Amniotic epithelial cell (primary cell): ENCODE data around the gene TNFRSF6B.
"Not testable (repeated sequence)": the region's sequence is repeated elsewhere in the genome, so short reads cannot be mapped to it uniquely, and the experiment has no call there.

Experiments
- DNase-seq: peaks from one replicate; pipeline ENCODE4 v3.0.0-alpha.2; 2010; ENCODE audit warnings: low read depth

The TNFRSF6B gene, protein sequence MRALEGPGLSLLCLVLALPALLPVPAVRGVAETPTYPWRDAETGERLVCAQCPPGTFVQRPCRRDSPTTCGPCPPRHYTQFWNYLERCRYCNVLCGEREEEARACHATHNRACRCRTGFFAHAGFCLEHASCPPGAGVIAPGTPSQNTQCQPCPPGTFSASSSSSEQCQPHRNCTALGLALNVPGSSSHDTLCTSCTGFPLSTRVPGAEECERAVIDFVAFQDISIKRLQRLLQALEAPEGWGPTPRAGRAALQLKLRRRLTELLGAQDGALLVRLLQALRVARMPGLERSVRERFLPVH

DNA sequence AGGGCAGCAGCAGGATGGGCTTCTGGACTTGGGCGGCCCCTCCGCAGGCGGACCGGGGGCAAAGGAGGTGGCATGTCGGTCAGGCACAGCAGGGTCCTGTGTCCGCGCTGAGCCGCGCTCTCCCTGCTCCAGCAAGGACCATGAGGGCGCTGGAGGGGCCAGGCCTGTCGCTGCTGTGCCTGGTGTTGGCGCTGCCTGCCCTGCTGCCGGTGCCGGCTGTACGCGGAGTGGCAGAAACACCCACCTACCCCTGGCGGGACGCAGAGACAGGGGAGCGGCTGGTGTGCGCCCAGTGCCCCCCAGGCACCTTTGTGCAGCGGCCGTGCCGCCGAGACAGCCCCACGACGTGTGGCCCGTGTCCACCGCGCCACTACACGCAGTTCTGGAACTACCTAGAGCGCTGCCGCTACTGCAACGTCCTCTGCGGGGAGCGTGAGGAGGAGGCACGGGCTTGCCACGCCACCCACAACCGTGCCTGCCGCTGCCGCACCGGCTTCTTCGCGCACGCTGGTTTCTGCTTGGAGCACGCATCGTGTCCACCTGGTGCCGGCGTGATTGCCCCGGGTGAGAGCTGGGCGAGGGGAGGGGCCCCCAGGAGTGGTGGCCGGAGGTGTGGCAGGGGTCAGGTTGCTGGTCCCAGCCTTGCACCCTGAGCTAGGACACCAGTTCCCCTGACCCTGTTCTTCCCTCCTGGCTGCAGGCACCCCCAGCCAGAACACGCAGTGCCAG is at the start of gene TNFRSF6B:
TSS of gene TNFRSF6B (plus strand) at position 25 of the 729 bp plus-strand sequence. CDS start at position 141, 116 bp downstream.
- no peak for DNase-seq

DNA sequence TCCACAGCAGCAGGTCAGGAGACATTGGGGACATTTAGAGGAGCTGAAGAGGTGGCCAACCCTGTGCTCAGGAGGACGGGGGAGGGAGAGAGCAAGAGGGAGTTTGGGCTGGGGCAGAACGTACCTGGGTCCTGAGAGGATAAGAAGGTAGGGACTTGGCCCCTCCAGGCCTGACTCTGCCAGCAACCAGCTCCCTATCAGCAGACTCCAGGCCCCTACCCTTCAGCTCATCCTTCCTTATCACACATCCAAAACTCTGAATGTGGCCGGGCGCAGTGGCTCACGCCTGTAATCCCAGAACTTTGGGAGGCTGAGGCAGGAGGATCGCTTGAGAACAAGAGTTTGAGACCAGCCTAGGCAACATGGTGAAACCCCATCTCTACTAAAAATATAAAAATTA is 48.3 kb upstream of the TNFRSF6B start:
- DNase-seq, result no peak

DNA sequence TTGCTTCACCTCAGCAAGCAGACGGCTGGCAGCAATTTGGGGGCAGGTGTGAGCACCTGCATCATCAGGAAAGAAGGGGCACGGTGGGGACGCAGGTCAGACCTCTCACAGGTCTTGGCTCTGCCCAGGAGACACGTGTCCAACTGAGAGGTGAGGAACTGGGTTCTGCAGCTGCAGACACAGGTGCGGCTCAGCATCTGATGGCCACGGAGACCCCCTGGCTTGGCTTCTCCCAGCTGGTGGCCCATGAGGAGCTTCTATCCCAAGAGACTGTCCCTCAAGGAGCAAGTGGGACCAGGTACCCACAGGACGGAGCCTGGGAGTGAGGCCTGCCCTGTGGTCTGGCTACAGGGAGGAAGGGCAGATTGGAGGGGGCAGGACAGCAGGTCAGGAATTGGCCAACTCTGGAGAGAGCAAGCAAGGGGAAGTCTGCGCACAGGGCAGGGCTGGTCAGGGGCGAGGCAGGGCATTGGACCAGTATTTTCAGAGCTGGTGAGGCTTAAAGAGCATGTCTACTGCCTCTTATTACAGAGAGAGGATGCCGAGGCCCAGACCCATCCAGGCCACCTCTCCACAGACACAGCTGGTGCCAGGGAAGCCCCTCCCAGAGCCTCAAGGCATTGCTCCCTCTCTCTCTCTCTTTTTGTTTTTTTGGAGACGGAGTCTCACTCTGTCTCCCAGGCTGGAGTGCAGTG is 47.4 kb upstream of the TNFRSF6B start:
- DNase-seq, result no peak

DNA sequence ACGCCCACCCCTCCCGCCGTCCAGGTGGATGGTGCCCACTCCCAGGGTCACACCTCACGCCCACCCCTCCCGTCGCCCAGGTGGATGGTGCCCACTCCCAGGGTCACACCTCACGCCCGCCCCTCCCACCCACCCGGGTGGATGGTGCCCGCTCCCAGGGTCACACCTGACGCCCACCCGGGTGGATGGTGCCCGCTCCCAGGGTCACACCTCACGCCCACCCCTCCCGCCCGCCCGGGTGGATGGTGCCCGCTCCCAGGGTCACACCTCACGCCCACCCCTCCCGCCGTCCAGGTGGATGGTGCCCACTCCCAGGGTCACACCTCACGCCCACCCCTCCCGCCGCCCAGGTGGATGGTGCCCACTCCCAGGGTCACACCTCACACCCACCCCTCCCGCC is 46.0 kb upstream of the TNFRSF6B start:
- DNase-seq, result not testable (repeated sequence)

DNA sequence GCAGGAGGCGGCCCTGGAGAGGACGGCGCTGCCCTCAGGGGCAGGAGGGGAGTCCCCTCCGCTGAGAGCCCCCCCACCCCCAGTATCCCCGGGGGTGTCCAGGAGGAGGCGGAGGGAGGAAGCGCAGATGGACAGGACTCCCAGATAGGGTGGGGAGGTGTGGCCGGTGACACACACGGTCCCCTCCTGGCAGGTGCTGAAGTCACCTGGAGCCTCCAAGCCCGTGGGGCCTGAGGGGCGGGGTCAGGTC is 44.6 kb upstream of the TNFRSF6B start:
- no peak for DNase-seq

DNA sequence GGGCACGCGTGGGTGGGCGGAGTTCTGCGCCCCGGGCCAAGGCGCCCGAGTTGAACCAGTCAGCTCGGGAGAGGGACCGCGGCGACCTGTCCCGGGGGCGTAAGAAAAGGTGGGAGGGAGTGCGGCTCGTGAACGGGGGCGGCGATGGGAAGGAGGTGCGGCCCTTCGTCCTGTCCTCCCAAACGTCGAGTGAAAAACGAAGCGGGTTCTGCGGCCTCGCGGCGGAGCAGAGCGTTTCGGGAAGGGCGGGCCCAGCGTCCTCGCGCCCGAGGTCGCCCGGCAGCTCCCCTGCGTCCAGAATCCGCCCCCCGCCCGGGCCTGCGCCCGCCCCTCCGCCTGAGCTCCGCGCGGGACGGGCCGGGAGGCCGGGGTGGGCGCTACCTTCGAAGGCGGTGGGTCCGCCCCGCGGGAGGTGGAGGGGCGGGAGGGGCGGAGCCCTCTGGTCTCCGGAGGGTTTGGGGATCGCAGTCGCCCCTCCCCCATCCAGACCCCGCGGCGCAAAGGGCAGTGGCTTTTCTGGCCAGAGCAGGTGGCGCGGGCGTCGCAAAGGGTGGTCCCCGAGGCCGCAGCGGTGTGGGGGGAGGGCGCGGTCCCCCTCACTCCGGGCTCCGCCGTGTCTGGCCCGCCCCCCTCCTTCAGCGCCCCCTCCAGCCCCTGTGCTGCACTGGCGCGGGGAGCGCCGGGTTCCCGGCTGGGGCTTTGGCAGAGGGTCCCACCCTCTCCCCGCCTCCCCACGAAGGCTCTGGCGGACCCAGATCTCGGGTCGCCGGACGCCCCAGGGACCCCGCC is 44.1 kb upstream of the TNFRSF6B start:
- DNase-seq, result no peak

DNA sequence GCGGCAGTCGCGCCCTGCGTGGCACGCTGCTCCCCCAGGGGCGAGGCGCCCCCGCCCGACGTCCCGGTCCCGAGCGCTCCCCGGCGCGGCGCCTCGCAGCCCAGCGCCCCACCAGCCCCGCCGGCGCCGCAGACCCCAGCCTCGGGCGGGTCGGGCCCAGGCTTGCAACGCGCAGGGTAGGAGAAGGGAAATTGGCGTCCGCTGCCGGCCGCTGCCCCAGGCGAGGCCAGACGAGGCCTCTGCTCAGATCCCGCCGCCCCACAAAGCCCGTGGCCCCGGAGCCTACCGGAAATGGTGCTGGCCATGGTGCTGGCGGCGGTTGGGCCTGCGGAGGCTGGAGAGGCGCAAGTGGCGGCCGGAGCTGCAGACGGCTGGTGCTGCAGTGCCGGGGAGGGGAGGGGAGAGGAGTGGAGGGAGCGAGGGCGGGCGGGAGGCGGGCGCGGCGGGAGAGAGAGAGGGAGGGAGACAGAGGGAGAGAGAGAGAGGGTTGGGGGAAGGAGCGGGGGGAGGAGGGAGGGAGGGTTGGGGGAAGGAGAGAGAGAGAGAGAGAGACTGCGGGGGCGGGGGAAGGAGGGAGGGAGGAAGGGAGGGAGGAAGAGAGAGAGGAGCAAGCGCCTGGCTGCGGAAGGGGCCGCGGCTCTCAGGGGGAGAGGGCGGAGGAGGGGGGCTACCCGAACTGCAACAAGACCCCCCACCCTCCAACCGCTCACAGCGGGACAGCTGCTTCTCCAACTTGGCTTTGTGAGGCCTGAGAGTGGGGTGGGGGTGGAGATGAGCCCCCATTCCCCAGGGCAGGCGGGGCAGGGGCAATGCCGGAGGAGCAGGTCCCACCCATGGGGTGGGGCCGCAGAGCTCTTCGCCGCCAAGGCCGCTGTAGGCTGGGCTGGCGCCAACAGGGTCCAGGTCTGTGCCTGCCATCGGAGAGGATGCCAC is 43.1 kb upstream of the TNFRSF6B start, which contains the start of gene STMN3:
TSS of gene STMN3 (minus strand) at position 384 of the 933 bp plus-strand sequence. CDS start at position 305, 79 bp downstream.
- peak; percentile 94 for DNase-seq

DNA sequence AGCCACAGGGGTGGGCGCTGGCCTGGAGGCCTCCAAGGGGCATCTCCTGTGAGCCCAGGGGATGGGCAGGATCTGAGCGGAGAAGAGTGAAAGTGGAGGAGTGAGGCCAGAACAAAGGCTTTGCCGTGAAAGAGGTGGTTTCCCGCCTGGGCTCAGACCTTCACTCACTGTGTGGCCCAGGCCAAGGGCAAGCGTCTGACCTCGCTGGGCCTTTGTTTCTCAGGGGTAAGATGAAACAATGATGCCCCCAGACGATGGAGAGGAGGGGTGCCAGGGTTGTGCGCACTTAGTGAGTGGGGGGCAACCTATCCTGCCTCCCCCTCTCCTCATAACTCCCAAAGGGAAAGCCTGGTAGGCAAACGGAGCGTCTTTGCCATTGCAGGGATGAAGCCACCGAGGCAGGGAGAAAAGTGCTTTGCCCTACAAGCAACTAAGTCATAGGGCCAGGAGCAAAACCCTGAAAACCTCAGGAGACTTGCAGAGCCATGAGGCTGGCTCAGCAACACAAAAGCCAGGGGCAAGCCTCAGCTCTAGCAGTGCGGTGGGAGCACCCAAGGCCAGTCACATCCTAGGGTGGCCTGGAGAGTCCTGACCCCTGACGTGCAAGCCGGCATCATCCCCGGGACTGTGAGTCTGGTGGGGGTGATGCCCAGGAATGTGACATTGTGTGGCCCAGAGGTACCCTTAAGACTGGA is 42.3 kb upstream of the TNFRSF6B start:
- no peak for DNase-seq

DNA sequence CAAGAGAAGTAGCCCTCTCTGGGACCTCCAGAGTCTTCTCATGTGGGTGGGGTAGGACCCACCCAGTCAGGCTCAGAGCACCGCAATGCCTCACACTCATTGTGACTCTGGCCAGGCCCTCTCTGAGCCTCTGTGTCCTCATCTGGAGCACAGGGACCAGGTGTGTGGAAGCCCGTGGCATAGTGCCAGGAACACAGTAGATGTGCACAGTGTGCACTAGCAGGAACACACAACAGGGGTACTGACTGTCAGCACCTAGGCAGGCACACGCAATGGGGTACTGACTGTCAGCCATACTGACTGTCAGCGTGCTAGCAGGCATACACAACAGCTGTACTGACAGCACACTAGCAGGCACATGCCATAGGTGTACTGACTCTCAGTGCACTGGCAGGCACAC is 41.2 kb upstream of the TNFRSF6B start:
- DNase-seq, result no peak

DNA sequence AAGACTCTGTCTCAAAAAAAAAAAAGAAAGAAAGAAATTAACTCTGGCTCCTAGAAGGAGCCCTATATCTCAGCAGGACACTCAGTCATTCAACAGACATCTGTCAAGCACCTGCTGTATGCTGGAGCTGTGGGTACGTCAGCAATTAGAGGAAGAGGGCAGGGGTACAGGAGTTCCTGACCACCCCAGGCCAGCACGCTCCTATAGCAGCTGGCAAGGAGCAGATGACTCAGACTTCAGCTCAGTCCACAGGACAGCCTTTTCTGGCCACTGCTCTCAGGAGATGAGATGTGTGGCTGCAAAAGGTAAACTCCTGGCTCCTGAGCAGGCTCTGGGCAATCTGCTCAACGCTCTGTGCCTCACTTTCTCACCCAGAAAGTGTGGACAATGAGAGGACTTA is 40.0 kb upstream of the TNFRSF6B start:
- no peak for DNase-seq

DNA sequence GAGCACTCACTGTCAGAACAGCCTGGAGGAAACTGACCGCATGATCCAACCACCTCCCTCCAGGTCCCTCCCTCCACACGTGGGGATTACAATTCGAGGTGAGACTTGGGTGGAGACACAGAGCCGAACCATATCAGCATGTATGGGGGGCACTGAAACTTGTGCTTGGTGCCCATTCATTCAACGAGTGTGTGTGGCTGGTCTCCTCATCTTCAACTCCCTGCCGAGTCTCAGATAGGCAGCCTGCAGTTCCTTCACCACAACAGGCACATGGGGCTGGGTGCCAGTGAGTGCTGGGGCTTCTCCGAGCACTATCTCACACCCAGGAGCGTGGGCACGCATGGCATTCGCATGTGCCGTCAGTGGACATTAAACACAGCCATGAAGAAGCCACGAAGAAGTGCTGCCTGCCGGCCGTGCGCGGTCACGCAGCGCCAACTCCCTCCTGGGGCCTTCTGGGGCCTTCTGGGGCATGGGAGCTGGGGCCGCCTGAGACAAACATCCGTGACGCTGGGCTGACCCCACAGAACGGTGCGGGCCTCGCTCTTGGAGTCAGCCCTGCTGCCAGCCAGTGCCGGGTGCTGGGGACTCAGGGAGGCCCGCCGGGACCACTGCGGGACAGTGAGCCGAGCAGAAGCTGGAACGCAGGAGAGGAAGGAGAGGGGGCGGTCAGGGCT is 39.1 kb upstream of the TNFRSF6B start:
- no peak for DNase-seq

DNA sequence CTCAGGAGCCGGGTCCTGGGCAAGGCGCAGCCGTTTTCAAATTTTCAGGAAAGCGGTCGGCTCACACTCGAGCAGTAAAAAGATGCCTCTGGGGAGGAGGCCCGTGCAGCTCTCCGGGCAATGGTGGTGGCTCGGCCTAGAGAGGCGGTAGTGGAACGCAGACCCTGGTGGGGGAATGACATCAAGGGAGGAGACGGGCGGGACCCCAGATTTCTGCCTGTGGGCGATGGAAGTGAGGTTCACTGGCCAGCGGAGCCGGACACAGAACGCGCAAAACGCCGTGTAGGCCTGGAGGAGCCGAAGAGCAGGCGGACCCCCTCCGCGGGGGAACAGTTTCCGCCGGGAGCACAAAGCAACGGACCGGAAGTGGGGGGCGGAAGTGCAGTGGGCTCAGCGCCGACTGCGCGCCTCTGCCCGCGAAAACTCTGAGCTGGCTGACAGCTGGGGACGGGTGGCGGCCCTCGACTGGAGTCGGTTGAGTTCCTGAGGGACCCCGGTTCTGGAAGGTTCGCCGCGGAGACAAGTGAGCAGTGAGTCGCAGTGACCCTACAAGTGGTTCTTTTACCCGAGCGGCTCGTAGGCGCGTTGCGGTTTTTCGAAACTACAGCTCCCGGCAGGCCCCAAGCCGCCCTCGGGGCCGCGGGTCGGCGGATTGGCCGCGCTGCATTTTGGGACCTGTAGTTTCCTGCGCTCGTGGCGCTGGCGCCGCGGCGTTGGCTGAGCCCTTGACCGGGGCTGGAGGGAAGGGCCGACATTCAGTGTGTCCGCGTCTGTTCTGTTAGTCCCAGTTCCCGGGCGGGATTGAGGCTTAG is 38.3 kb upstream of the TNFRSF6B start, which contains the start of gene RTEL1:
TSS of gene RTEL1 (plus strand) at position 376 of the 812 bp plus-strand sequence. CDS start 1,091 bp downstream, outside the sequence.
- peak; percentile 90 for DNase-seq

DNA sequence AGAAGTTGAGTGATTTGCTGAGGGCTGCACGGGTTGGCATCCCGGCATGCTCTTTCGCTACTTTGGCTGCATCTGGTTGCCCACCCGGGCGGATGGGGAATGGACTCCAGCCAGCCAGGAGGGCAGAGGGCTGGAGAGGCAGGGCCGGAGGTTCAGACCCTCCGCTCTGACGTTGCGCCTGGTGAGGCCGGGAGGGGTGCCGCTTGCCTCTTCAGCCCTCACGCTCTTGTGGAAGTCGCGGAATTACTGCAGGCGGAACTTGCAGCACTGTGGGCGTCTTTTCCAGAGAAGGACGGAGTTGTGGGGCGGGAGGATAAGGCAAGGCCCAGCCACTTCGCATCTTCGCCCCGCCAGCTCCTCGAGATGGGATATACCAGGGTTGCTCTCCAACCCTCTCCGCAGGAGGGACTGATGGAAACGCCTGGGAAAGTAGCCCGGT is 37.7 kb upstream of the TNFRSF6B start:
- peak; percentile 47 for DNase-seq

DNA sequence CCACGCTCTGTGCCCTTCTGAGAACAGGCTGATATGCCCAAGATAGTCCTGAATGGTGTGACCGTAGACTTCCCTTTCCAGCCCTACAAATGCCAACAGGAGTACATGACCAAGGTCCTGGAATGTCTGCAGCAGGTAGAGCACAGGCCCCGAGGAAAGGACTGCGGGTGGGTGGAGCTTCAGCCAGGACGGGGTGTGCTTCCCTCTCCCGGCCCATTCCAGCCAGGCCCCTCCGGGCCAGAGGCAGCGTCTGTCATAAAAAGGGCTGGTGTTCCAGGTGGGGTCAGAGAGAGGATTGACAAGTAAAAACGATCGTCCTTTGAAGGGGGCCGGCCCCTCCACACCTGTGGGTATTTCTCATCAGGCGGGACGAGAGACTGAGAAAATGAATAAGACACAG is 37.1 kb upstream of the TNFRSF6B start:
- DNase-seq, result no peak

DNA sequence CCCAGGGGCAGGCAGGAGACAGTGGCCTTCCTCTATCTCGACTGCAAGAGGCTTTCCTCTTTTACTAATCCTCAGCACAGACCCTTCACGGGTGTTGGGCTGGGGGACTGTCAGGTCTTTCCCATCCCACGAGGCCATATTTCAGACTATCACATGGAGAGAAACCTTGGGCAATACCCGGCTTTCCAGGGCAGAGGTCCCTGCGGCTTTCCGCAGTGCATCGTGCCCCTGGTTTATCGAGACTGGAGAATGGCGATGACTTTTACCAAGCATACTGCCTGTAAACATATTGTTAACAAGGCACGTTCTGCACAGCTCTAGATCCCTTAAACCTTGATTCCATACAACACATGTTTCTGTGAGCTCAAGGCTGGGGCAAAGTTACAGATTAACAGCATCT is 36.3 kb upstream of the TNFRSF6B start:
- DNase-seq, result not testable (repeated sequence)

DNA sequence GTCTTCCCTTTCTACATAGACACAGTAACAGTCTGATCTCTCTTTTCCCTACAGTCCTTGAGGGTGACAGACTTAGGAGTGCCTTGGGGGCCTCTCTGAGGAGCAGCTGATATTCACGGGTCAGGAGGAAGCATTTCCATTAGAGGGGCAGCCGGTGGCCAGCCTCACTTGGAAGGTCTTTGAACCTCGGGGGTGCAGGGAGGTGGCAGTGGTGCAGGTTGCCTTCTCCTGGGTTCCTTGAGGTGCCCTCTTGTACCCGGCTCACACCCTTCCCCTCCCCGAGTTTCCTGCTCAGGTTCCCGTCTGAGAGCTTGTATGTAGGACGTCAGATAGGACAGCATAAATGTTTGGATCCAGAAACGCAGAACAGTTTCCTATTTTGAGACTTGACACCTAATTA is 35.8 kb upstream of the TNFRSF6B start:
- DNase-seq, result no peak

DNA sequence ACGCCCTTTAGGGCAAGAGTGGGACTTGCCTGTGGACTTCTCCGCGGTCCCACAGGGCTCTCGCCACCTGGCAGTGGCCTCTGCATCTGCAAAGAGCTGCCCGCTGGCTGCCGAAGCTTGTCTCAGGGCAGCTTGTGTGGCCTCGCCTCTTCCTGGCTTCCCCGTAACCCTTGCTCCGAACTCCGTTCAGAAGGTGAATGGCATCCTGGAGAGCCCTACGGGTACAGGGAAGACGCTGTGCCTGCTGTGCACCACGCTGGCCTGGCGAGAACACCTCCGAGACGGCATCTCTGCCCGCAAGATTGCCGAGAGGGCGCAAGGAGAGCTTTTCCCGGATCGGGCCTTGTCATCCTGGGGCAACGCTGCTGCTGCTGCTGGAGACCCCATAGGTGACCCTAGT is 35.3 kb upstream of the TNFRSF6B start:
- no peak for DNase-seq

DNA sequence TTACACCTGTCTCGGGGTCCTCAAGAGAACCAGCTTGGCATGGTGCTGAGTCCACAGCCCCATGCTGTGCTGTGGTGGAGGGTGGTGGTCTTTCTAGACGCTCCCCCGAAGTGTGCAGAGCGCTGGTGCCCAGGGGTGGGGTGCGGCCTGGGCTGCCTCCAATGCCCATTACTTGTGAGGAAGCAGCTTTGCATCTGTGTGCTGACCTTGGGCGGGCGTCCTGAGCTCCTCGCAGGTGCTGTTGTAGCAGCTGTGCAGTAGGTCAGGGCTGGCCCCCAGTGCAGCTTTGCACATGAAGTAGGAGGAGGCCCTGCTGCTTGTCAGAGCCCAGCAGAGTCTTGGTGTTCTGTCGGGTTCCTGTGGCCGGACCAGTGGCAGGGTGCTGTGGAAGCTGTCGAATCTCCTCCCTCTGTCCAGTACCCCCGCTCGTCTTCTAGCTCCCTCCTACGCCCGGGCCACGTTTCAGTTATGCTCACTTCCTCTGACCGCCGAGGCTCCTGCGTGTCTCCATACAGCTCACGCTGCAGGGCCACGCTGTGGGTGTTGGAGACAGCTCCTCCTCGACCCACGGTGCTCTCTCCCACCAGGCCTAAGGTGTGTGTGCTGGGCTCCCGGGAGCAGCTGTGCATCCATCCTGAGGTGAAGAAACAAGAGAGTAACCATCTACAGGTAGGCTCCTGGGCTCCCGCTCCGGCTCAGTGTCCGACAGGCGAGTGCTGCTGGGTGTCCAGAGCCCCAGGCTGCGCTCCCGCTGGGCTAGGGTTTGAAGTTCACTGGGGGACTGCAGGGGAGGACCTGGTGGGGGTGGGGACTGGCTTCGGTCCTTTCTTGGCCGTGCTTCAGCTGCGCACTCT is 34.3 kb upstream of the TNFRSF6B start:
- DNase-seq, result no peak
